Epidermal melanocyte (primary cell): ENCODE measurements around the gene MPND.

Source experiments
- DNase-seq: peaks from one replicate; pipeline ENCODE4 v3.0.0; 2011; ENCODE audit warnings: low spot score; ENCODE audit not compliant: insufficient read length

MPND gene

DNA sequence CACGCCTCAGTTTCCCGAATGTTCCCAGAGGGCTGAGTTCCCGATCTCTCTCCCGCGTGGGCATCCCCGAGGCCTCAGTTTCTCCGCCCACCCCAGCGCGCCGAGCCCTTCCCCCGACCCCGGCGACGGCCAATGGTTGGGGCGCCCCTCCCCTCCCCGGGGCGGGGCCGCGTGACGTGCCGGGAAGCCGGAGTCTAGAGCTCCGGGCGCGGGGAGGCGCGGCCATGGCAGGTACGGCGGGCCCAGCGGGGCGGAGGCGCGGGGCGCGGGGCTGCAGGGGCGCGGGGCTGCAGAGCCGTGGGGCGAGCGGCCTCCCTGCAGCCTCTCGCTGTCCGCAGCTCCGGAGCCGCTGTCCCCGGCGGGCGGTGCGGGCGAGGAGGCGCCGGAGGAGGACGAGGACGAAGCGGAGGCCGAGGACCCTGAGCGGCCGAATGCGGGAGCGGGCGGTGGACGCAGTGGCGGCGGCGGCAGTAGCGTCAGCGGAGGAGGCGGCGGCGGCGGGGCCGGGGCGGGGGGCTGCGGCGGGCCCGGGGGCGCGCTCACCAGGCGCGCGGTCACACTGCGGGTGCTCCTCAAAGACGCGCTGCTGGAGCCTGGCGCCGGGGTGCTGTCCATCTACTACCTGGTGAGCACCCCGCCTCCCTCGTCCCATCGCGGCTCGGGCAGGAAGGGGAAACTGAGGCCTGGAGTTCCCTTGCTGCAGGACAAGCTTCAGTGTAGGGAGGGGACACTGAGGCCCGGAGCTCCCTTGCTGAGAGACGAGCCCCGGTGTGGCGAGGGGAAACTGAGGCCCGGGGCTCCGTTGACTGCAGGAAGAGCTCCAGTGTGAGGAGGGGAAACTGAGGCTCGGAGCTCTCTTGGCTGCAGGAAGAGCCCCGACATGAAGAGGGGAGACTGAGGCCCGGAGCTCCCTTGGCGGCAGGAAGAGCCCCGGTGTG, at the start of gene MPND:
MPND (plus strand) TSS at position 193 of the 938 bp plus-strand sequence; CDS start at position 225, 32 bp downstream.
- peak; percentile 30 for DNase-seq

- DNase-seq = no peak
These were observed 49.0 kb upstream of the MPND start for GRCh38 chr19:4294389-4294788.

GRCh38 chr19:4295972-4296771, 47.2 kb upstream of the MPND start:
- DNase-seq = no peak

GRCh38 chr19:4297901-4298809, 45.2 kb upstream of the MPND start:
- no peak for DNase-seq

- DNase-seq = no peak
These were observed 44.4 kb upstream of the MPND start for GRCh38 chr19:4298810-4299550.

DNA sequence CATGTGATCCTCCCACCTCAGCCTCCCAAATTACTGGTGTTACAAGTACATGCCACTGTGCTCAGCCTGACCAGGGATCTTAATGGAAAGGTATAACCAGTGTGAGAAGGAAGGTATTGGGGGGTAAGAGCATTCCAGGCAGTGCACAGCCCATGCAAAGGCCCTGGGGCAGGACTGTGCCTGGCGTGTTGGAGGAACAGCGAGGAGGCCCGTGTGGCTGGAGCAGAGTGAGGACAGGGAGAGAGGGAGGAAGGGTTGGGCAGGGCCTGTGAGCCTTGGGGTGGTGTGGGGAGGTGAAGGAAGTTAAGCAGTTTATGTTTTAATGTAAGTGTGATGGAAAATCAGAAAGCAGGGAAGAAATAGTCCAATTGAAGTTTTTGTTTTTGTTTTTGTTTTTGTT, 42.8 kb upstream of the MPND start:
- no peak for DNase-seq

DNA sequence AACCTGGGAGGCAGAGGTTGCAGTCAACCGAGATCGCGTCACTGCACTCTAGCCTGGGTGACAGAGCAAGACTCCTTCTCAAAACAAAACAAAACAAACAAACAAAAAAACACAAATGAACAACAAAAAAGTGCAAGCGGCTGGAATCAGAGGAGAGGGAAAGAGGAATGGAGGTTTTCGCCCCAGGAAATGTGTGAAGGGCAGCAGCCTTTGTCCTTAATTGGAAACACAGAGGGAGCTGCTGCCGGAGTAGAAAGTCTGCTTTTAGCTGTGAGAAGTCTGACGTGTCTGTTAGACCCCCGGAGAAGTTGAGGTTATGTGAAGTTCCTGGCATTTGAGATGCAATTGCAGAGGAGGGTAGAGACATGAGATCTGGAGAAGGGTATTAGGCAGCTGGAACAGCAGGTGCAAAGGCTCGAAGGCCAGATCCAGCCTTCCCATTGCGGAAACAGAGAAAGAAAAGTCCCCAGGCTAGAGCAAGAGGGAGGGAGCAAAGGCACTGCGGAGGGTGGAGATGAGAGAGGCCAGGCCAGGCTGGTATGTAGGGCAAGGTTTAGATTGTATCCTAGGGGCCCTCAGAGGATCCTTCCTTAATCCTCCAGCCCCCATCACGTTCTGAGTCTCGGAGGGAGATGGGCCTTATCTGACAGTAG, 41.6 kb upstream of the MPND start:
- no peak for DNase-seq

GRCh38 chr19:4302243-4302640, 41.1 kb upstream of the MPND start, which contains the start of gene TMIGD2:
TMIGD2 (minus strand) TSS chr19:4302389; CDS start chr19:4302385, 4 bp downstream.
- no peak for DNase-seq

DNA sequence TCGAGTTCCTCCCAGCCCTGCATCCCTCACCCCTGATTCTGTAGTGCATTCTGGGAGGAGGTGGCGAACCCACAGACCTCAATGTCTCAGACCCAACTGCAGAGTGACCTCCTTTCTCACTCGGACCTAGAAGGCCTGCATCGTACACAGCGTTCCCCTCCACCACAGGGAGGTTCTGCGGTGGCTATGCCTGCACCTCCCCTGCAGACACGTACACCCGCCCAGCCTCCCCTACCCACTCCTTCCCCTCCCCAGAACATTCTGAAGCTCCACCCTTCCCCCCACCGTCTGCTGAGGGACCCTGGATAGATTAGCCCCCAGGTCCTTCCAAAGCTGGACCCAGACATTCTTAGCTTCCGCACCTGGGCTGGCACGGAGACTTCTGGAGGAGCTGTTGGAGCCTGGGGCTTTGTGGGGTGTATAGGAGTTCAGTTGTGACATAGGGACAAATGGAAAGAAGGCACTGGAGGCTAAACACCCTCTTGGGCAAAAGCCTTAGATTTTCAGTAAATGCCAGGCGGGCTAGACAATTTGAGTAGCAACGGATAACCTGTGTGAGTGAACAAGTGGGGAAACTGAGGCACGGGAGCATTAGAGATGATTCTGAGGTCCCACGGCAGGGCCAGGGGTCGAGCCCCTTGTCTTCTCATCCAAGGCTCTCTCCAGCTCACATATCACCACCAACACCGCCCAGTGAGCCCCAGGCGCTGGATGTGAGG, 39.4 kb upstream of the MPND start:
- no peak for DNase-seq

DNA sequence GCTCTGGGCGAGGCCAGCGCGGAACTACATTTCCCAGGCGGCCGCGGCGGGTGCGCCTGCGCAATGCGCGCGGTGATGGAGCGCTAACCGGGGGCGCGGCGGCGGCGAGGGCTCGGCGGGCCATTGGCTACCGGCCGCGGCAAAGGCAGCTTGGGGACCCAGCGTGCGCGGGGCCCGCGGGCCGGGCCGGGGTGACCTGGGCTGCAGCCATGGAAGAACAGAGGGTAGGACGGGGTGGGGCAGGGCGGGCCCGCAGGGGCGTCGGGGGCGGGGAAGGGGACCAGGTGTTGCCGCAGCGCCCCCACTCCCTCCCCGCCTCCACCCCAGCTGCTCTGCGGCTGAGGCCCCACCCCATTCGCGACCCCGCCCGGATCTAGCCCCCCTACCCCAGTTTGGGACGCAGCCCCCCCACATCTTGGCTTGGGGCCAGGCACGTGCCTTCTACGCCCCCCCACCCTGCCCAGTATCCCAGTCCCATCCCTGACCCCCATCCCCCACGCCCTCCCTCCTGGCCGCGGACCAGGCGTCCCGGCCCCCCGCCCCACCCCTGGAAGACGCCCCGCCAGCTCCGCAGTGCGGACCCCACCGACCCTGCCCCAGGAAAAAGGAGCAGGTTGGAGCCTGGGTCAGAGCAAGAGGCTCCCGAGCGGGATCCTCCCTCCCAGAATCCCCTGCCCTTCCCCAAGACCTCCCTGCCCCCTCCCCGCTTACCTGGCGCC, 38.7 kb upstream of the MPND start, which contains the start of gene FSD1:
FSD1 (plus strand) TSS at position 61 of the 719 bp plus-strand sequence; CDS start at position 210, 149 bp downstream.
- DNase-seq = peak; percentile 87

DNA sequence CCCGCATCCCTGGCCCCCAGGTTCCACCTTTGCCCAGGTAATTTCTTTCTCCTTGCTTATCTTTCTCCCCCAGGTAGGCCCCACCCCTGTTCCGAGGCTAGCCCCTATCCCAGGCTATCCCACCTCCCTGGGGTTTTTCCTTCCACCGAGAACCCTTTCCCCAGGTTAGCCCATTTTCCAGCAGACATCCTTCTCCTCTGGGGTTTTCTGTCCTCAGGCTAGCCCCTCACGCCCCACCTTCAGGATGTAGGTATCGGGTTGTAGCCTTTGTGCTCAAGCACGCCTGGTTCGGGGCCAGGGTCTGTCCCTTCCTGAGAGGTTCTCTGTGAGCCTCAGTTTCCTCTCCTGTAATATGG, 38.1 kb upstream of the MPND start:
- no peak for DNase-seq

DNA sequence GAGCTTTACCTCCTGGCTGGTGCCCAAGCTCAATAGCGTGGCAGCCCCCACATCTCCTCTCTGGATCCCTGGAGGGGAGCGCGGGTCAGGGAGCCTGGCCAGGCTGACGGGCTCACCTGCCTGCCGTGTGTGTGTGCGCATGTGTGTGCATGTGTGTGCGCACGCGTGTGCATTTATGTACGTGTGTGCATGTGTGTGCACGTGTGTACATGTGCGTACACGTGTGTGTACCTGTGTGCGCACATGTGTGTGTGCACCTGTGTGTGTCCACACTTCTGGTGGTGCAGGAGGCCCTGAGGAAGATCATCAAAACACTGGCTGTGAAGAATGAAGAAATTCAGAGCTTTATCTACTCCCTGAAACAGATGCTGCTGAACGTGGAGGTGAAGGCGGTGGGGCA, 37.7 kb upstream of the MPND start:
- DNase-seq = no peak

- no peak for DNase-seq
These were observed 32.9 kb upstream of the MPND start for GRCh38 chr19:4310247-4311121.

GRCh38 chr19:4313847-4314490, 29.4 kb upstream of the MPND start:
- no peak for DNase-seq

GRCh38 chr19:4316956-4317355, 26.4 kb upstream of the MPND start:
- no peak for DNase-seq

- no peak for DNase-seq
These were observed 24.9 kb upstream of the MPND start for GRCh38 chr19:4318460-4318859.

DNA sequence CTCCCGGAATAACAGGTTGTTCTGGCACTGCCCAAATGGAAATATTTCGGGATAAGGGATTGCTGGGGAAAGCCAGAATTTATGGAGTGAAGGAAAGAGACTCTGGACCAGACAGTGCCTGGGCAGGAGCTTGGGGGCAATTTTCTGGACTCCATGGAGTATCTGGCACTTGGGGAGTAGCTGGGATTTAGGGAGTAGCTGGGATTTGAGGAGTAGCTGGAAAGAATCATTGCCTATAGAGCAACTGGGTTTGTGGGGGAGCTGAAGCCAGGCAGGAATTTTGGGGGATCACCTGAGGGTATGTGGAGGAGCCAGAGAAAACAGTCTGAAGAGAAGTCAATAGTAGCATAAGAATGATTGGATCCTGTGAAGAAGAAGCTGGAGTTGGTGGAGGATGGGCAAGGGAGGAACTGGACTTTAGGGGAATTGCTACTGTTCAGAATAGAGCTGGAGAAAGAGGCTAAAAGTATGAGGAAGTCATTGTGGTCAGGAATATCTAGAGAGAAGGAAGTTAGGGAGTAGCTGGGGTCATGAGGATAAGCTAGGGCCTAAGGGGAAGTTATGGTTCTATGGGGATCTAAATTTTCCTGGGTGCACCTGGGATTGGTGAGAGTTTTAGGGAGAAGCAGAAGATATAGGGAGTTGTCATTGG, 24.2 kb upstream of the MPND start:
- no peak for DNase-seq
